ENCODE results near the gene PLXDC1. TPM values are rescaled to one million over a fixed set of nuclear protein-coding genes. Genes with fewer than 3 reads are reported as not detected.

PLXDC1 gene
- total RNA-seq, 1 experiment from 2014 or later: not detected

DNA sequence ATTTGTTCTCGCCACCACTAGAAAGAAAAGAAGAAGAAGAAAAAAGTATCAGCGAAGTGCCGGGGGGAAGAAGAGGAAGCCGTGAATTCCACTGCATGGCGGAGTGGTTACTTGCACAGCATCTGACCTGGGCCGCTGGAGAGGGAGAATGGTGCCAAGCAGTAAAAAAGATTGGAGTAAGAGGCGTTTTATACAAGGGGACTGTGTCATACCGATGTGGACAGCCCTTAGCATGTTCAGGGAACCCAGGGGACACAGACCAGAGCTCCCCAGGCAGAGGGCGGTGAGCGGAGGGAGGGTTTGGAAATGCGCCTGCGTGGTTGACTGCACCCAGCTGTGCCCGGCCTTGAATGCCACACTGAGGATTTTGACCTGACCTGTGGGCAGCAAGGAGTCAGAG lies 52.8 kb downstream of the PLXDC1 start:
- POLR2A ChIA-PET: no interaction called here
- no TSS peak for BruUV-seq (replicated peaks)
- no peaks in the 10 kb centered on the region for H3K36me3 ChIP-seq (ENCODE audit: control insufficient read depth, insufficient read depth, low read length)
- no peak for ATAC-seq
- H3K27ac ChIP-seq (ENCODE audit: low read length): no peak overlapping the region
- in situ Hi-C loops (cut with HindIII; ENCODE audit: low pct_unique_long_range_greater_than_20kb, low sequenced_read_pairs): no loop called here
- CTCF ChIA-PET: no interaction called here
- TF ChIP-seq POLR2AphosphoS5 (IDR thresholded peaks at IDR 0.05; ENCODE audit: low read depth, low read length) (no peak), TCF7L2 (IDR thresholded peaks at IDR 0.05; ENCODE audit: low read depth, low read length) (no peak), SIN3A (IDR thresholded peaks at IDR 0.05; ENCODE audit: borderline replicate concordance, insufficient read depth, low read depth, low read length) (no peak)
- TF ChIP-seq, protein P1, sequence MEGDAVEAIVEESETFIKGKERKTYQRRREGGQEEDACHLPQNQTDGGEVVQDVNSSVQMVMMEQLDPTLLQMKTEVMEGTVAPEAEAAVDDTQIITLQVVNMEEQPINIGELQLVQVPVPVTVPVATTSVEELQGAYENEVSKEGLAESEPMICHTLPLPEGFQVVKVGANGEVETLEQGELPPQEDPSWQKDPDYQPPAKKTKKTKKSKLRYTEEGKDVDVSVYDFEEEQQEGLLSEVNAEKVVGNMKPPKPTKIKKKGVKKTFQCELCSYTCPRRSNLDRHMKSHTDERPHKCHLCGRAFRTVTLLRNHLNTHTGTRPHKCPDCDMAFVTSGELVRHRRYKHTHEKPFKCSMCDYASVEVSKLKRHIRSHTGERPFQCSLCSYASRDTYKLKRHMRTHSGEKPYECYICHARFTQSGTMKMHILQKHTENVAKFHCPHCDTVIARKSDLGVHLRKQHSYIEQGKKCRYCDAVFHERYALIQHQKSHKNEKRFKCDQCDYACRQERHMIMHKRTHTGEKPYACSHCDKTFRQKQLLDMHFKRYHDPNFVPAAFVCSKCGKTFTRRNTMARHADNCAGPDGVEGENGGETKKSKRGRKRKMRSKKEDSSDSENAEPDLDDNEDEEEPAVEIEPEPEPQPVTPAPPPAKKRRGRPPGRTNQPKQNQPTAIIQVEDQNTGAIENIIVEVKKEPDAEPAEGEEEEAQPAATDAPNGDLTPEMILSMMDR (IDR thresholded peaks at IDR 0.05): no peak
- TF ChIP-seq, protein P2, sequence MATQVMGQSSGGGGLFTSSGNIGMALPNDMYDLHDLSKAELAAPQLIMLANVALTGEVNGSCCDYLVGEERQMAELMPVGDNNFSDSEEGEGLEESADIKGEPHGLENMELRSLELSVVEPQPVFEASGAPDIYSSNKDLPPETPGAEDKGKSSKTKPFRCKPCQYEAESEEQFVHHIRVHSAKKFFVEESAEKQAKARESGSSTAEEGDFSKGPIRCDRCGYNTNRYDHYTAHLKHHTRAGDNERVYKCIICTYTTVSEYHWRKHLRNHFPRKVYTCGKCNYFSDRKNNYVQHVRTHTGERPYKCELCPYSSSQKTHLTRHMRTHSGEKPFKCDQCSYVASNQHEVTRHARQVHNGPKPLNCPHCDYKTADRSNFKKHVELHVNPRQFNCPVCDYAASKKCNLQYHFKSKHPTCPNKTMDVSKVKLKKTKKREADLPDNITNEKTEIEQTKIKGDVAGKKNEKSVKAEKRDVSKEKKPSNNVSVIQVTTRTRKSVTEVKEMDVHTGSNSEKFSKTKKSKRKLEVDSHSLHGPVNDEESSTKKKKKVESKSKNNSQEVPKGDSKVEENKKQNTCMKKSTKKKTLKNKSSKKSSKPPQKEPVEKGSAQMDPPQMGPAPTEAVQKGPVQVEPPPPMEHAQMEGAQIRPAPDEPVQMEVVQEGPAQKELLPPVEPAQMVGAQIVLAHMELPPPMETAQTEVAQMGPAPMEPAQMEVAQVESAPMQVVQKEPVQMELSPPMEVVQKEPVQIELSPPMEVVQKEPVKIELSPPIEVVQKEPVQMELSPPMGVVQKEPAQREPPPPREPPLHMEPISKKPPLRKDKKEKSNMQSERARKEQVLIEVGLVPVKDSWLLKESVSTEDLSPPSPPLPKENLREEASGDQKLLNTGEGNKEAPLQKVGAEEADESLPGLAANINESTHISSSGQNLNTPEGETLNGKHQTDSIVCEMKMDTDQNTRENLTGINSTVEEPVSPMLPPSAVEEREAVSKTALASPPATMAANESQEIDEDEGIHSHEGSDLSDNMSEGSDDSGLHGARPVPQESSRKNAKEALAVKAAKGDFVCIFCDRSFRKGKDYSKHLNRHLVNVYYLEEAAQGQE (IDR thresholded peaks at IDR 0.05; ENCODE audit: insufficient read depth in 1 of 2, low read depth in 2 of 2, low read length in 1 of 2): no peak
- no peaks in the 10 kb centered on the region for H3K9me3 ChIP-seq (ENCODE audit: control insufficient read depth, insufficient read depth, low read depth, low read length)
- H3K27me3 ChIP-seq (ENCODE audit: control insufficient read depth, insufficient read depth, low read length): no peaks in the 10 kb centered on the region
- DNase-seq (ENCODE audit: low read depth, low spot score): no peak
- no peak overlapping the region for H3K4me3 ChIP-seq (ENCODE audit: low read depth in 2 of 2, low read length in 2 of 2)
- intact Hi-C loops (cut with micrococcal nuclease; ENCODE audit: unreplicated experiment): no loop called here
- no peaks in the 10 kb centered on the region for H3K4me1 ChIP-seq (ENCODE audit: control insufficient read depth, insufficient read depth, low read length)

DNA sequence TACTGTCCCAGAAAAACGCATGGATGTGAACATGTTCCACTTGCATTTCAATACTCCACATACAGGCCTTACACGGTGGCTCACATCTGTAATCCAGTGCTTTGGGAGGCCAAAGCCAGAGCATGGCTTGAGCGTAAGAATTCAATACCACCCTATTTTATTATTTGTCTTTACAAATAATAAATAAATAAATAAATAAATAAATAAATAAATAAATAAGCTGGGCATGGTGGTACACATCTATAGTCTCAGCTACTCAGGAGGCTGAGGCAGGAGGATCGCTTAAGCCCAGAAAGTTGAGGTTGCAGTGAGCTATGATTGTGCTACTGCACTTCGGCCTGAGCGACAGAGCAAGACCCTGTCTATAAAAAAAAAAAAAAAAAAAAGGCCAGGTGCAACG lies 53.9 kb downstream of the PLXDC1 start:
- POLR2A ChIA-PET: interaction anchor here (0.6 to 0.7 kb wide), 2 partner anchors 217 to 489 kb away, joined by 4 read pairs; no protein-coding TSS in a partner anchor
- no peak for DNase-seq (ENCODE audit: low read depth, low spot score)
- CTCF ChIA-PET: interaction anchor here (0.9 kb wide), 1 partner anchor 78 kb away, joined by 3 read pairs; no protein-coding TSS in a partner anchor
- BruUV-seq (replicated peaks): no TSS peak
- TF ChIP-seq, protein P1 (IDR thresholded peaks at IDR 0.05): no peak
- no peak for TF ChIP-seq POLR2AphosphoS5 (IDR thresholded peaks at IDR 0.05; ENCODE audit: low read depth, low read length)
- TF ChIP-seq, protein P2 (IDR thresholded peaks at IDR 0.05; ENCODE audit: insufficient read depth in 1 of 2, low read depth in 2 of 2, low read length in 1 of 2): no peak
- no peak overlapping the region for H3K27ac ChIP-seq (ENCODE audit: low read length)
- in situ Hi-C loops (cut with HindIII; ENCODE audit: low pct_unique_long_range_greater_than_20kb, low sequenced_read_pairs) (no loop called here), intact Hi-C loops (cut with micrococcal nuclease; ENCODE audit: unreplicated experiment) (no loop called here)
- ATAC-seq: no peak
- H3K4me1 ChIP-seq (ENCODE audit: control insufficient read depth, insufficient read depth, low read length): no peaks in the 10 kb centered on the region
- H3K27me3 ChIP-seq (ENCODE audit: control insufficient read depth, insufficient read depth, low read length): no peaks in the 10 kb centered on the region
- H3K9me3 ChIP-seq (ENCODE audit: control insufficient read depth, insufficient read depth, low read depth, low read length): no peaks in the 10 kb centered on the region
- H3K36me3 ChIP-seq (ENCODE audit: control insufficient read depth, insufficient read depth, low read length): no peaks in the 10 kb centered on the region
- no peak overlapping the region for H3K4me3 ChIP-seq (ENCODE audit: low read depth in 2 of 2, low read length in 2 of 2)

Data from Panc1 (cell line).